ENCODE measurements around the gene SMPD2. TPM values are rescaled to one million over a fixed set of nuclear protein-coding genes. Genes with fewer than 3 reads are reported as not detected.

Gene SMPD2
- total and polyA plus RNA-seq, 9 of the 15 experiments (the other 6 are each of a cell fraction or from before 2014, with no cell fraction given) = 0.13 to 21.8 (median 18.3) TPM

- FAIRE-seq = no peak
- Histone ChIP-seq H4K20me1 (replicated peaks; ENCODE audit: control insufficient read depth, insufficient read depth, low read length) (no peaks in the 10 kb centered on the region), H3K9me1 (ENCODE audit: control insufficient read depth, insufficient read depth, low read length) (no peaks in the 10 kb centered on the region), H3K4me3 (no peak overlapping the region), H3K9ac (ENCODE audit: insufficient read depth in 1 of 2, low read depth in 2 of 2, low read length in 2 of 2) (no peak overlapping the region), H3K9me3 (replicated peaks; ENCODE audit: control insufficient read depth, insufficient read depth, low read depth, low read length) (no peaks in the 10 kb centered on the region), H3K4me1 (replicated peaks in 1 of 2; ENCODE audit: control insufficient read depth in 2 of 2, insufficient read depth in 2 of 2, low read length in 2 of 2) (peaks cover 0 to 17% of the 10 kb centered on the region in 2 experiments; a peak in 3 of 5 replicates), H3K4me2 (ENCODE audit: insufficient read depth, low read length) (peak overlapping the region; percentile 39; the same call in 1 of the 2 replicates), H3K27ac (ENCODE audit: extremely low read depth, low read depth, low read length) (peak overlapping the region; percentile 50; the same call in 1 of the 3 replicates), H3K36me3 (ENCODE audit: control insufficient read depth, insufficient read depth, low read length) (no peaks in the 10 kb centered on the region), H3K27me3 (ENCODE audit: control insufficient read depth in 2 of 2, insufficient read depth in 2 of 2, low read length in 2 of 2) (peaks cover under 1 to 4% of the 10 kb centered on the region in 2 experiments; a peak in 3 of 5 replicates), H2AFZ (ENCODE audit: low read depth, low read length) (peak overlapping the region; percentile 91), H3K79me2 (ENCODE audit: control insufficient read depth, insufficient read depth, low read length) (no peaks in the 10 kb centered on the region)
- POLR2A ChIA-PET = interaction anchor here (0.7 to 2.0 kb wide), 6 partner anchors 9 to 452 kb away, joined by 3 to 7 read pairs (median 4); partner anchors contain the start of gene ZBTB24
- DNase-seq (ENCODE audit: extremely low read depth in 1 of 4, low spot score in 3 of 4) = peak in 1 of 4 experiments; percentile 47
- ATAC-seq = peak; percentile 83
- in situ Hi-C loops (cut with MboI) = no loop called here
- intact Hi-C loops (cut with micrococcal nuclease) = no loop called here
- CTCF ChIA-PET (ENCODE audit: low intra/inter-chr PET ratio) = no interaction called here
- 18% methylated on average over 5 of the region's 5 CpGs for WGBS (ENCODE audit: insufficient coverage, low coverage, missing lambda C conversion rate)
- BruUV-seq (replicated peaks) = no TSS peak
- TF ChIP-seq ZNF24 (IDR thresholded peaks at IDR 0.05) (no peak), ATF7 (IDR thresholded peaks at IDR 0.05) (0 out of 2 replicates have a peak, but pooled peaks have one; percentile 19), NCOA2 (IDR thresholded peaks at IDR 0.05; ENCODE audit: partially characterized antibody in 2 of 2) (no peak), OTX1 (CRISPR knock-in tag; IDR thresholded peaks at IDR 0.05) (no peak), MCM3 (IDR thresholded peaks at IDR 0.05) (no peak), USF2 (CRISPR knock-in tag; IDR thresholded peaks at IDR 0.05) (0 out of 2 replicates have a peak, but pooled peaks have one; percentile 19), FOXK2 (conservative IDR thresholded peaks at IDR 0.05 in 1 of 2, IDR thresholded peaks at IDR 0.05 in 1 of 2; ENCODE audit: low read depth in 2 of 2) (0 out of 4 replicates have a peak, but pooled peaks of 1 of the 2 experiments have one; percentile 13), ZKSCAN8 (CRISPR knock-in tag; IDR thresholded peaks at IDR 0.05) (peak; percentile 54; the same call in 1 of the 2 replicates), MAFG (tag; conservative IDR thresholded peaks at IDR 0.05) (peak; percentile 83), JUN (IDR thresholded peaks at IDR 0.05; ENCODE audit: borderline replicate concordance, low read depth, low read length) (peak; percentile 30; the same call in 1 of the 2 replicates), JUN (CRISPR knock-in tag; IDR thresholded peaks at IDR 0.05; ENCODE audit: borderline replicate concordance) (no peak), ZBTB33 (CRISPR knock-in tag; IDR thresholded peaks at IDR 0.05) (no peak), RCOR1 (IDR thresholded peaks at IDR 0.05; ENCODE audit: borderline replicate concordance in 1 of 2, low read depth in 2 of 2, low read length in 2 of 2) (peak in 1 of 2 experiments; percentile 35; a peak in 1 of 4 replicates), ZBTB26 (CRISPR knock-in tag; IDR thresholded peaks at IDR 0.05) (no peak), ETV1 (tag; conservative IDR thresholded peaks at IDR 0.05; ENCODE audit: low read depth) (0 out of 2 replicates have a peak, but pooled peaks have one; percentile 12), FUS (optimal IDR thresholded peaks at IDR 0.05; ENCODE audit: low read depth, low read length) (no peak), E2F3 (CRISPR knock-in tag; IDR thresholded peaks at IDR 0.05) (no peak), NELFE (IDR thresholded peaks at IDR 0.05; ENCODE audit: insufficient read depth, insufficient read length) (no peak)
These were observed 50.8 kb downstream of the SMPD2 start for GRCh38 chr6:109491207-109491938.
